Sigmoid colon (tissue), 7 donors: Measurements from ENCODE around the gene SP2. TPM values are rescaled to one million over a fixed set of nuclear protein-coding genes. Genes with fewer than 3 reads are reported as not detected.

ENCODE experiments used
- DNase-seq: peaks from one replicate; pipeline ENCODE4 v3.0.0-alpha.2; 2019
- H3K27ac ChIP-seq, 4 donors: fragments of 200-600 bp; sonication (generic); one replicate each; pipeline ENCODE4 v1.5.1; 2016 to 2019; ENCODE audit warnings: mild to moderate bottlenecking in 1 of 4
- H3K27me3 ChIP-seq, 3 donors: fragments of 200-600 bp; sonication (generic); one replicate each; pipeline ENCODE4 v1.5.1; 2019; ENCODE audit warnings: mild to moderate bottlenecking in 1 of 3
- H3K36me3 ChIP-seq, 4 donors: fragments of 200-600 bp; sonication (generic); one replicate each; pipeline ENCODE4 v1.5.1; 2016 to 2019
- H3K4me1 ChIP-seq, 4 donors: fragments of 200-600 bp; sonication (generic); one replicate each; pipeline ENCODE4 v1.5.1; 2017 to 2019
- H3K4me3 ChIP-seq, 4 donors: fragments of 200-600 bp; sonication (generic); one replicate each; pipeline ENCODE4 v1.5.1; 2017 to 2019; ENCODE audit warnings: mild to moderate bottlenecking in 2 of 4, moderate library complexity in 1 of 4
- H3K9me3 ChIP-seq, 4 donors: fragments of 200-600 bp in 3 of 4; sonication (generic) in 3 of 4; one replicate each; pipeline versions ENCODE4 v1.5.1 to v1.6.1; 2013 to 2019
- EP300 ChIP-seq, 4 donors: sonication (generic); formaldehyde crosslinking; IDR thresholded peaks; one replicate each; pipeline ENCODE4 v1.6.1; 2017; ENCODE audit warnings: antibody characterized with exemption in 4 of 4
- POLR2A ChIP-seq, 2 donors: fragments of 450-650 bp; IDR thresholded peaks; one replicate each; pipeline ENCODE4 v1.6.1; 2016; ENCODE audit warnings: antibody characterized with exemption in 2 of 2, mild to moderate bottlenecking in 2 of 2, moderate library complexity in 2 of 2
- POLR2AphosphoS5 ChIP-seq, 4 donors: sonication (generic); formaldehyde crosslinking; IDR thresholded peaks; one replicate each; pipeline ENCODE4 v1.6.1; 2017; ENCODE audit warnings: antibody characterized with exemption in 4 of 4
- WGBS, 2 donors: extraction: QIAGEN DNeasy Blood & Tissue Kit; methylation state at CpG; one replicate each; pipeline ENCODE4 v1.1.7; 2013; 5-methylcytosine and 5-hydroxymethylcytosine counted together
- intact Hi-C: fragments of 100-400 bp; cut with DNase I; formaldehyde crosslinking; loops from one replicate; pipeline ENCODE4 v1.15.1; 2023
- polyA plus RNA-seq, 3 donors: library from polyadenylated mRNA; stranded (reverse); fragments of 200-250 nt; gene quantifications; one replicate each; pipeline ENCODE4 v1.2.3, GENCODE V29; 2013
- total RNA-seq, 4 donors: library from RNA; depleted of rRNA; stranded (reverse); fragments of >200 nt; gene quantifications; one replicate each; pipeline ENCODE4 v1.1.0, GENCODE V29; 2016
- TF ChIP-seq, protein P1 (sequence below), 4 experiments: fragments of 450-650 bp in 3 of 4; fragments of 200-600 bp in 1 of 4; IDR thresholded peaks; one replicate each; pipeline ENCODE4 v1.5.1; 2016 to 2019; ENCODE audit warnings: antibody characterized with exemption in 4 of 4, mild to moderate bottlenecking in 3 of 4, moderate library complexity in 2 of 4
- donor health status: healthy with polysubstance abuse.
- donor health status: Bipolar disorder and iron deficiency.
- donor health status: healthy.

The SP2 gene
- total and polyA plus RNA-seq, 7 donors, result 3.0 to 19.2 (median 8.3) TPM

DNA sequence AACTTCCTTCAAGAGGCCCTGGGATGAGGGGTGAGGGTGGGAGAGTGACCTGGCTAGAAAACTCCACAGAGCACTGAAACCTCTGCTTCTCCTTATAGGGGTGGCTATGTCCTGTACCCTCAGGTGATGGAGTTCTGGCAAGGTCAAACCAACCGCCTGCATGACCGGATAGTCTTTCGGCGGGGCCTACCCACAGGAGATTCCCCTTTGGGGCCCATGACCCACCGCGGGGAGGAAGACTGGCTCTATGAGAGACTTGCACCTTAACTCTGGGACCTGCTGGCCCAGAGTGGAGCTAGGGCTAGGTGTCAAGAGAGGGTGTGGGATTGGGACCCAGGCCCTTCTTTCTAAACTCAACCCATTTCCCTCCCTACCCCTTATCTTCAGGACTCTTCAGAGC, 50.5 kb downstream of the SP2 start:
- H3K4me3 ChIP-seq, result no peak overlapping the region
- no peaks in the 10 kb centered on the region for H3K9me3 ChIP-seq
- TF ChIP-seq EP300 (IDR thresholded peaks at IDR 0.05) (no peak), POLR2AphosphoS5 (IDR thresholded peaks at IDR 0.05) (no peak), POLR2A (IDR thresholded peaks at IDR 0.05) (no peak)
- TF ChIP-seq, protein P1, sequence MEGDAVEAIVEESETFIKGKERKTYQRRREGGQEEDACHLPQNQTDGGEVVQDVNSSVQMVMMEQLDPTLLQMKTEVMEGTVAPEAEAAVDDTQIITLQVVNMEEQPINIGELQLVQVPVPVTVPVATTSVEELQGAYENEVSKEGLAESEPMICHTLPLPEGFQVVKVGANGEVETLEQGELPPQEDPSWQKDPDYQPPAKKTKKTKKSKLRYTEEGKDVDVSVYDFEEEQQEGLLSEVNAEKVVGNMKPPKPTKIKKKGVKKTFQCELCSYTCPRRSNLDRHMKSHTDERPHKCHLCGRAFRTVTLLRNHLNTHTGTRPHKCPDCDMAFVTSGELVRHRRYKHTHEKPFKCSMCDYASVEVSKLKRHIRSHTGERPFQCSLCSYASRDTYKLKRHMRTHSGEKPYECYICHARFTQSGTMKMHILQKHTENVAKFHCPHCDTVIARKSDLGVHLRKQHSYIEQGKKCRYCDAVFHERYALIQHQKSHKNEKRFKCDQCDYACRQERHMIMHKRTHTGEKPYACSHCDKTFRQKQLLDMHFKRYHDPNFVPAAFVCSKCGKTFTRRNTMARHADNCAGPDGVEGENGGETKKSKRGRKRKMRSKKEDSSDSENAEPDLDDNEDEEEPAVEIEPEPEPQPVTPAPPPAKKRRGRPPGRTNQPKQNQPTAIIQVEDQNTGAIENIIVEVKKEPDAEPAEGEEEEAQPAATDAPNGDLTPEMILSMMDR (IDR thresholded peaks at IDR 0.05), result no peak
- H3K27ac ChIP-seq, result peak overlapping the region in 3 of 4 donors; percentile 1 to 20 (median 11)
- H3K27me3 ChIP-seq, result no peaks in the 10 kb centered on the region
- 92 to 93% methylated on average over 6 of the region's 6 CpGs for WGBS, 2 donors
- no peak for DNase-seq
- peaks cover 0 to 40% (median 25%) of the 10 kb centered on the region in 4 donors for H3K4me1 ChIP-seq
- H3K36me3 ChIP-seq, result peaks cover 3 to 28% (median 7%) of the 10 kb centered on the region in 4 donors
- intact Hi-C loops, result no loop called here

GRCh38 chr17:47946929-47947397, 50.9 kb downstream of the SP2 start:
- no peak for DNase-seq
- H3K4me3 ChIP-seq, result no peak overlapping the region
- 10 to 31% methylated on average over 2 of the region's 2 CpGs for WGBS, 2 donors

DNA sequence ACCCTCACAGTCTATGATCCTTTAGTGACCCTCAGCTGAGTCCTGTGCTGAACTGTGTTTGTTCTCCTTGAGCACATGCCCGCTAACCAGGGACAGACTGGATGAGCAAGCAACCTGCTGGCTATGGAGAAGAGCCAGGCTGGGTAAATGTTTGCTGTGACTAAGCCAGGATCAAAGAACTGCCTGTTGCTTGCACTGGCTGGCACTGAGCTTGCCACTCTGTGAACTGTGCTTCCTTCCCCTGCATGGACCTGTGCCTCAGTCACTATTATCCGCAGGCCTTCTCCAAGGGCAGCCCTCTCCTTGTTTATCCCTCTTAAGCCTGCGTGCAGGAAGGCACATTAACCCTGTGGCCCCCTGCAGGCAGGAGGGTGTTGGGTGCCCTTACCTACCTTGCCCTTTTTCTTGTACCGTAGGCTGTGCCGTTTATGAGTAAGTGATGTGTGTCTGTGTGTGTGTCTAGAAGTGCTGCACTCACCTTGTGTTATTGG, 52.7 kb downstream of the SP2 start:
- Histone ChIP-seq H3K27ac (peak overlapping the region; percentile 62 to 72 (median 66)), H3K9me3 (no peaks in the 10 kb centered on the region), H3K27me3 (no peaks in the 10 kb centered on the region), H3K4me3 (peak overlapping the region in 3 of 4 donors; percentile 29 to 38 (median 35)), H3K36me3 (peaks cover 3 to 28% (median 7%) of the 10 kb centered on the region in 4 donors), H3K4me1 (peaks cover 0 to 24% (median 15%) of the 10 kb centered on the region in 4 donors)
- TF ChIP-seq, protein P1 (IDR thresholded peaks at IDR 0.05), result no peak
- TF ChIP-seq POLR2AphosphoS5 (IDR thresholded peaks at IDR 0.05) (no peak), POLR2A (IDR thresholded peaks at IDR 0.05) (no peak), EP300 (IDR thresholded peaks at IDR 0.05) (no peak)
- DNase-seq, result no peak
- intact Hi-C loops, result loop anchor here (1.0 kb wide), 2 partner anchors 22 to 70 kb away; no protein-coding TSS in a partner anchor
- WGBS, 2 donors, result 9 to 44% methylated on average over 5 of the region's 5 CpGs

More at GRCh38 chr17:47946929-47947397, 50.9 kb downstream of the SP2 start:
- peak overlapping the region; percentile 1 to 20 (median 14) for H3K27ac ChIP-seq
- intact Hi-C loops, result no loop called here
- TF ChIP-seq POLR2AphosphoS5 (IDR thresholded peaks at IDR 0.05) (peak in 1 of 4 donors; percentile 25), EP300 (IDR thresholded peaks at IDR 0.05) (no peak), POLR2A (IDR thresholded peaks at IDR 0.05) (peak in 1 of 2 donors; percentile 17)
- TF ChIP-seq, protein P1 (IDR thresholded peaks at IDR 0.05), result peak; percentile 14 to 77 (median 66)
- peaks cover 0 to 37% (median 22%) of the 10 kb centered on the region in 4 donors for H3K4me1 ChIP-seq
- no peaks in the 10 kb centered on the region for H3K27me3 ChIP-seq
- peaks cover 3 to 28% (median 7%) of the 10 kb centered on the region in 4 donors for H3K36me3 ChIP-seq
- H3K9me3 ChIP-seq, result no peaks in the 10 kb centered on the region

DNA sequence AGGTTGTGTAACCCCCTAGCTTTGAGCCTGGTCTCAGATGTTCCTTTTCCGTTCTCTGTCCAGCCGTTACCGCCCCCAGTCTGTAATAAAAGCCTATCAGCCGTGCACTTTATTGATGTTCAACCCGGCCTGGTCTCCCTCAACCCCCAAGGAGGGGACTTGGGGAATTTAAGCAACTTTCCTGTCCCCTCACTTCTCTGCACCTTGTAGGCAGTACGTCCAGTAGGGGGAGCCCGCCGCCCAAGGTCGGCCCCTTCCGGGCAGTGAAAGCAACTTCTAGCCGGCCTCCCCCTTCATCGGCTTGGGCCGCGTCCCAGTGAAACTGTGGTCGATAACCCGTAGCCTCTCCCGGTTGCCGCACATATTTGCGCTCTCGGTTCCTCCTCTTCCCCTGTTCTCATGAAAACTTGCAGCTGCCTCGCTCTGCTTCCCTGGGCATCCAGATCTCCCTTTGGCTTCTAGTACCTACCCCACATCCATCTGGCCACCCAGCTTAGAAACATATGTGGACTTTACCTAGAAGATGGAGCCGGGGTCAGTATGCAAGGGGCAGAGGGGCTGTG, 53.2 kb downstream of the SP2 start:
- intact Hi-C loops, result loop anchor here (1.0 kb wide), 2 partner anchors 21 to 69 kb away; no protein-coding TSS in a partner anchor
- H3K27ac ChIP-seq, result peak overlapping the region; percentile 62 to 72 (median 66)
- H3K4me3 ChIP-seq, result peak overlapping the region; percentile 8 to 38 (median 32)
- no peaks in the 10 kb centered on the region for H3K27me3 ChIP-seq
- peaks cover 0 to 24% (median 15%) of the 10 kb centered on the region in 4 donors for H3K4me1 ChIP-seq
- H3K9me3 ChIP-seq, result no peaks in the 10 kb centered on the region
- DNase-seq, result peak; percentile 92
- TF ChIP-seq, protein P1 (IDR thresholded peaks at IDR 0.05), result peak; percentile 76 to 92 (median 87)
- TF ChIP-seq EP300 (IDR thresholded peaks at IDR 0.05), result no peak
- TF ChIP-seq POLR2A (IDR thresholded peaks at IDR 0.05), result peak in 1 of 2 donors; percentile 4
- peak in 1 of 4 donors; percentile 32 for TF ChIP-seq POLR2AphosphoS5 (IDR thresholded peaks at IDR 0.05)
- H3K36me3 ChIP-seq, result peaks cover 3 to 28% (median 7%) of the 10 kb centered on the region in 4 donors
- 2 to 8% methylated on average over 22 of the region's 22 CpGs for WGBS, 2 donors
